GM21447 (cell line): Measurements from ENCODE around the gene LMOD3.
A peak's percentile ranks its signal among the peaks of the same experiment; 100 is the strongest.

ENCODE experiments used
- ATAC-seq: cut with Tn5 transposase; IDR thresholded peaks from one replicate; pipeline ENCODE4 v1.9.1; 2021; ENCODE audit not compliant: unreplicated experiment

The LMOD3 gene

DNA sequence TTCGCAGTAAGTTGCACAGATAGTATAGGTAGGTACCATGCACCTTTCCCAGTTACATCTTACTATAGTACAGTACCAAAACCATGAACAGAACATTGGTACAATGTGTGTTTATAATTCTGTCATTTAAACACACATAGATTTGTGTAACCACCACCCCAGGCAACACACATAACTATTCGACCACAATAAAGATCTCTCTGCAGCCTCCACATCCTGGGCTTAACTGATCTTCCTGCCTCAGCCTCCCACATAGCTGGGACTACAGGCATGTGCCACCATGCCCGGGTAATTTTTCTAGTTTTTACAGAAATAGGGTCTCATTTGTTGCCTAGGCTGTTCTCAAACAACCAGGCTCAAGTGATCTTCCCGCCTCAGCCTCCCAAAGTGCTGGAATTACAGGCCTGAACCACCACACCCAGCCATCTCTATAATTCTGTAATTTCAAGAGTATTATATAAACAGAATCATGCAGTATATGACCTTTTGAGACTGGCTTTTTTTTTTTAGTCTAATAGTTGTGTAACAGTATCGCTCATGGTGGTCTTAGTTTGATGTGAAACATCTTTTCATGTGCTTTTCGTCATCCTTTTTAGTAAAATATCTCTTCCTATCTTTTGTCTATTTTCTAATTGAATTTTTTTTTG is 57.0 kb downstream of the LMOD3 start:
- ATAC-seq: no peak

- ATAC-seq: no peak
These were observed 58.8 kb downstream of the LMOD3 start for GRCh38 chr3:69063636-69064035.

DNA sequence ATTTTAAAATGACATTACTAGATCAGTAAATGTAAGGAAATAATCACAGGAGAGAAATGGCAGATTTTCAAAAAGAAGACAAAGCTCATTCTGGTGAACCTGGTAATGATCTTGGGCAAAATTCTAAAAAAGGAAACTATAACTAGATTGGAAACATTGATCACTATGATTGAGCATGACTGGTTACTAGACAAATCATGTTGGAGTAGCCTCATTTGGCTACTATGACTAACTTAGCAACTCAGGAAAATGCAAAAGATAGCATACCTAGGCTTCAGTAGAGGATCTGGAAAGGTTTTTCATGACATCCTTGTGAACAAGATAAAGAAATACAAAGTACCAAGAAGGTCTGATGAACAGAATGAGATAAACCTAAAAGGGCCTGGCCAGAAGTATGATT is 62.7 kb downstream of the LMOD3 start:
- no peak for ATAC-seq

- no peak for ATAC-seq
These were observed 63.5 kb downstream of the LMOD3 start for GRCh38 chr3:69058947-69059224.

DNA sequence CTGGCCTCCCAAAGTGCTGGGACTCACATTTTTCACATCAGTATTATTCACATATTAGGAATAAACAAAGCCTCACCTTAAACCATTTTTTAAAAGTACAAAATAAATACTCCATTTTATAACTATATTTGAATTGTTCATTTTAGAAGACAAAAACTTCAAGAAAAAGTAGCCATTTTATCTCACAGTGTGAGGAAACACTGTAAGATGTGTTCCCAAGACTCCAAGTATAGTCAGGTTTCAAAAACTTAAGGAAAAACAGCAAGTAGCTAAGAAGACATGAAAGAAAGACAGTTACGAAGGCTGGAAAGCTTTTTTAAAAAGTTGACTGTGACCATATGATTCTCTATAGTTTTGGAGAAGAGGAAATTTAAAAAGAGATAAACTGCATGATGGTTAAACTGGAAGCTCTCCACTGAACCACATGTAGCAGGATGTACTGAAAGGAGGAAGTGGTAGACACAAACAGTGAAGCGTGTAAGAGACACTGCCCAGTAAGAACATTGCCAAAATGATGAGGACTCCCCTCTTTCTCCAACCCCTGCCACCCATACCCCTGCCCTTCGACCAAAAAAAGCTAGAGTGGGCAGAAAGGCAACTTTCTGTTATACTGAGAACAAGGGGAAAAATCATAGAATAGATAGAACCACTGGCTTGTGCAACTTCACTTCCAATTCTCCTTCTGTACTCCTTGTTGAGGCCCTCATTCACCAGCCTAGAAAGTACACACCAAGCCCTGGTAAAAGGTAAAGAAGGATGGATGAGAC is 64.0 kb downstream of the LMOD3 start:
- peak; percentile 98 for ATAC-seq
